CD14-positive monocyte (primary cell): ENCODE results near the gene LINC00632. TPM values are rescaled to one million over a fixed set of nuclear protein-coding genes. Genes with fewer than 3 reads are reported as not detected.

Source experiments
- DNase-seq, 3 donors: peaks; one replicate each; pipeline ENCODE4 v3.0.0-alpha.2; 2011 to 2022
- H2AFZ ChIP-seq: 2 replicates; pipeline ENCODE4 v1.6.0; 2012; ENCODE audit warnings: mild to moderate bottlenecking, low read depth, low read length, inconsistent platforms; ENCODE audit not compliant: insufficient read depth, poor library complexity, severe bottlenecking
- H3K27ac ChIP-seq, 2 donors: 1 replicate in 1 of 2; 2 replicates in 1 of 2; pipeline ENCODE4 v1.5.1; 2012 to 2013; ENCODE audit warnings: low read length in 2 of 2, control low read depth in 1 of 2, inconsistent platforms in 1 of 2, low read depth in 1 of 2, mild to moderate bottlenecking in 1 of 2
- H3K27me3 ChIP-seq, 2 donors: one replicate each; pipeline versions ENCODE4 v1.6.0 to v1.6.1; 2011 to 2013; ENCODE audit warnings: low read length in 2 of 2; ENCODE audit not compliant: control insufficient read depth in 2 of 2, insufficient read depth in 2 of 2
- H3K36me3 ChIP-seq, 2 donors: replicated peaks in 1 of 2; 1 replicate in 1 of 2; 2 replicates in 1 of 2; pipeline versions ENCODE4 v1.5.1 to v1.6.1; 2012 to 2013; ENCODE audit warnings: low read length in 2 of 2, control low read depth in 1 of 2, inconsistent platforms in 1 of 2, mild to moderate bottlenecking in 1 of 2; ENCODE audit not compliant: insufficient read depth in 2 of 2, control insufficient read depth in 1 of 2
- H3K4me1 ChIP-seq, 2 donors: 1 replicate in 1 of 2; 2 replicates in 1 of 2; pipeline versions ENCODE4 v1.5.1 to v1.6.1; 2012 to 2013; ENCODE audit warnings: low read length in 2 of 2, control low read depth in 1 of 2, inconsistent platforms in 1 of 2, mild to moderate bottlenecking in 1 of 2, moderate library complexity in 1 of 2; ENCODE audit not compliant: insufficient read depth in 2 of 2, control insufficient read depth in 1 of 2
- H3K4me2 ChIP-seq: replicated peaks from 2 replicates; pipeline ENCODE3; 2012; ENCODE audit warnings: low read length, moderate library complexity, mild to moderate bottlenecking; ENCODE audit not compliant: poor library complexity, severe bottlenecking; ENCODE audit errors: extremely low read depth
- H3K4me3 ChIP-seq, 3 experiments: fragments of 200-600 bp in 1 of 3; sonication (generic) in 1 of 3; replicated peaks in 1 of 3; 1 replicate in 2 of 3; 2 replicates in 1 of 3; pipeline ENCODE4 v1.5.1; 2011 to 2013; ENCODE audit warnings: low read length in 3 of 3, mild to moderate bottlenecking in 3 of 3, control low read depth in 2 of 3, low read depth in 2 of 3, inconsistent platforms in 1 of 3, moderate library complexity in 1 of 3
- H3K79me2 ChIP-seq: 2 replicates; pipeline ENCODE4 v1.6.0; 2012; ENCODE audit warnings: mild to moderate bottlenecking, control low read depth, inconsistent platforms, low read length, moderate library complexity; ENCODE audit not compliant: insufficient read depth
- H3K9ac ChIP-seq: 2 replicates; pipeline ENCODE4 v1.6.0; 2017; ENCODE audit warnings: low read length, mild to moderate bottlenecking; ENCODE audit not compliant: insufficient read depth, poor library complexity, severe bottlenecking
- H3K9me3 ChIP-seq, 2 donors: replicated peaks in 1 of 2; 1 replicate in 1 of 2; 2 replicates in 1 of 2; pipeline versions ENCODE4 v1.5.1 to v1.6.1; 2012 to 2013; ENCODE audit warnings: low read length in 2 of 2, control low read depth in 1 of 2; ENCODE audit not compliant: control insufficient read depth in 1 of 2, insufficient read depth in 1 of 2
- H4K20me1 ChIP-seq: 2 replicates; pipeline ENCODE4 v1.6.0; 2012; ENCODE audit warnings: mild to moderate bottlenecking, low read length, control low read depth, moderate library complexity; ENCODE audit not compliant: insufficient read depth
- H3K27ac Mint-ChIP-seq, 7 donors: one replicate each; pipeline ENCODE4 v1.8.0; 2020; ENCODE audit warnings: mild to moderate bottlenecking in 7 of 7, mixed read lengths in 7 of 7, moderate library complexity in 6 of 7, inconsistent platforms in 2 of 7
- H3K27me3 Mint-ChIP-seq, 3 donors: one replicate each; pipeline ENCODE4 v1.8.0; 2021 to 2022; ENCODE audit warnings: low read depth in 3 of 3, mild to moderate bottlenecking in 3 of 3, mixed read lengths in 3 of 3, moderate library complexity in 3 of 3, inconsistent platforms in 1 of 3
- H3K36me3 Mint-ChIP-seq, 2 donors: one replicate each; pipeline ENCODE4 v1.8.0; 2020; ENCODE audit warnings: mixed read lengths in 2 of 2, inconsistent platforms in 1 of 2, mild to moderate bottlenecking in 1 of 2
- H3K4me1 Mint-ChIP-seq: one replicate; pipeline ENCODE4 v1.8.0; 2020; ENCODE audit warnings: mild to moderate bottlenecking, mixed read lengths
- H3K4me3 Mint-ChIP-seq, 2 donors: one replicate each; pipeline ENCODE4 v1.8.0; 2020; ENCODE audit warnings: mild to moderate bottlenecking in 2 of 2, mixed read lengths in 2 of 2, moderate library complexity in 1 of 2
- H3K9me3 Mint-ChIP-seq, 7 donors: one replicate each; pipeline ENCODE4 v1.8.0; 2020 to 2022; ENCODE audit warnings: mixed read lengths in 7 of 7, mild to moderate bottlenecking in 6 of 7, moderate library complexity in 6 of 7, inconsistent platforms in 2 of 7
- WGBS: methylation state at CpG from one replicate; pipeline ENCODE4 v1.1.5; 2013; ENCODE audit warnings: missing lambda C conversion rate; ENCODE audit not compliant: insufficient coverage; 5-methylcytosine and 5-hydroxymethylcytosine counted together
- intact Hi-C, 2 donors: fragments of 100-400 bp; cut with micrococcal nuclease; formaldehyde crosslinking; loops; one replicate each; pipeline versions ENCODE4 v1.15.0 to v1.15.1; 2023
- polyA plus RNA-seq, 3 donors: library from polyadenylated mRNA; depleted of rRNA in 1 of 3; unstranded in 2 of 3; stranded (reverse) in 1 of 3; fragments of 300-500 nt in 2 of 3; fragments of >200 nt in 1 of 3; fragmentation: Illumina TruSeq in 2 of 3; gene quantifications; 1 replicate in 2 of 3; 2 replicates in 1 of 3; pipeline ENCODE4 v1.2.3, GENCODE V29; 2012 to 2021
- TF ChIP-seq, protein P1 (sequence below): fragments of 200-600 bp; IDR thresholded peaks from one replicate; pipeline ENCODE4 v1.8.0; 2022; ENCODE audit warnings: antibody characterized with exemption, mild to moderate bottlenecking

The LINC00632 gene
- polyA plus RNA-seq, 3 donors = not detected

DNA sequence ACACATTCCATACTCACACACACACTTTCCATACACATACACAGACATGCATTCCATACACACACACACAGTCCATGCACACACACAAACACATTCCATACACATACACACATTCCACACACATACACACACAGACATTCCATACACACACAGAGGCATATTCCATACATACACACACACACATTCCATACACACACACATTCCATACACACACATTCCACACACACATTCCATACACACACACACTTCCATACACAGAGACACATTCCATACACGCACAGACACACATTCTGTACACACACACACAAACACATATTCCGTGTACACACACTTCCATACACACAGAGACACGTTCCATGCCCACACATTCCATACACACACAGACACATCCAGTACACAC lies 14.8 kb downstream of the LINC00632 start:
- intact Hi-C loops = no loop called here
- Histone ChIP-seq H3K79me2 (no peaks in the 10 kb centered on the region), H3K4me1 (no peaks in the 10 kb centered on the region), H3K4me2 (no peak overlapping the region), H3K4me3 (no peak overlapping the region), H2AFZ (no peak overlapping the region), H4K20me1 (no peaks in the 10 kb centered on the region), H3K27me3 (no peaks in the 10 kb centered on the region), H3K27ac (no peak overlapping the region), H3K9ac (no peak overlapping the region), H3K36me3 (no peaks in the 10 kb centered on the region), H3K9me3 (no peaks in the 10 kb centered on the region)
- TF ChIP-seq, protein P1, sequence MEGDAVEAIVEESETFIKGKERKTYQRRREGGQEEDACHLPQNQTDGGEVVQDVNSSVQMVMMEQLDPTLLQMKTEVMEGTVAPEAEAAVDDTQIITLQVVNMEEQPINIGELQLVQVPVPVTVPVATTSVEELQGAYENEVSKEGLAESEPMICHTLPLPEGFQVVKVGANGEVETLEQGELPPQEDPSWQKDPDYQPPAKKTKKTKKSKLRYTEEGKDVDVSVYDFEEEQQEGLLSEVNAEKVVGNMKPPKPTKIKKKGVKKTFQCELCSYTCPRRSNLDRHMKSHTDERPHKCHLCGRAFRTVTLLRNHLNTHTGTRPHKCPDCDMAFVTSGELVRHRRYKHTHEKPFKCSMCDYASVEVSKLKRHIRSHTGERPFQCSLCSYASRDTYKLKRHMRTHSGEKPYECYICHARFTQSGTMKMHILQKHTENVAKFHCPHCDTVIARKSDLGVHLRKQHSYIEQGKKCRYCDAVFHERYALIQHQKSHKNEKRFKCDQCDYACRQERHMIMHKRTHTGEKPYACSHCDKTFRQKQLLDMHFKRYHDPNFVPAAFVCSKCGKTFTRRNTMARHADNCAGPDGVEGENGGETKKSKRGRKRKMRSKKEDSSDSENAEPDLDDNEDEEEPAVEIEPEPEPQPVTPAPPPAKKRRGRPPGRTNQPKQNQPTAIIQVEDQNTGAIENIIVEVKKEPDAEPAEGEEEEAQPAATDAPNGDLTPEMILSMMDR = no peak
- H3K9me3 Mint-ChIP-seq = no peaks in the 10 kb centered on the region
- no peak overlapping the region for H3K27ac Mint-ChIP-seq
- WGBS = 79% methylated on average over 2 of the region's 3 CpGs
- no peak overlapping the region for H3K4me3 Mint-ChIP-seq
- no peak for DNase-seq
- no peaks in the 10 kb centered on the region for H3K36me3 Mint-ChIP-seq
- H3K4me1 Mint-ChIP-seq = no peaks in the 10 kb centered on the region
- H3K27me3 Mint-ChIP-seq = no peaks in the 10 kb centered on the region

DNA sequence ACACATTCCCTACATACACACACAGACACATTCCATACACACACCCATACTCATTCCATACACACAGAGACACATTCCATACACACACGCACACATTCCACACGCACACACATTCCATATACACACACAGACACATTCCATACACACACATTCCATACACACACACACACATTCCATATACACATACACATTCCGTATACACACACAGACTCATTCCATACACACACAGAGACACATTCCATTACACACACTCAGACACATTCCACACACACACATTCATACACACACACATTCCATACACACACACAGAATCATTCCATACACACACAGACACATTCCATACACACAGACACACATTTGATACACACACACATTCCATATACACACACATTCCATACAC lies 15.2 kb downstream of the LINC00632 start:
- H3K27me3 ChIP-seq = no peaks in the 10 kb centered on the region
- H3K36me3 ChIP-seq = no peaks in the 10 kb centered on the region
- intact Hi-C loops = no loop called here
- H3K27ac ChIP-seq = no peak overlapping the region
- H3K4me3 Mint-ChIP-seq = no peak overlapping the region
- no peak overlapping the region for H3K4me3 ChIP-seq
- H3K4me1 ChIP-seq = no peaks in the 10 kb centered on the region
- no peaks in the 10 kb centered on the region for H3K79me2 ChIP-seq
- TF ChIP-seq, protein P1 = no peak
- H3K27me3 Mint-ChIP-seq = no peaks in the 10 kb centered on the region
- H3K4me2 ChIP-seq = no peak overlapping the region
- no peaks in the 10 kb centered on the region for H4K20me1 ChIP-seq
- H3K36me3 Mint-ChIP-seq = no peaks in the 10 kb centered on the region
- WGBS = 92% methylated on average over 3 of the region's 3 CpGs
- H3K9ac ChIP-seq = no peak overlapping the region
- H2AFZ ChIP-seq = no peak overlapping the region
- H3K4me1 Mint-ChIP-seq = no peaks in the 10 kb centered on the region
- H3K9me3 Mint-ChIP-seq = no peaks in the 10 kb centered on the region
- no peaks in the 10 kb centered on the region for H3K9me3 ChIP-seq
- DNase-seq = no peak
- H3K27ac Mint-ChIP-seq = no peak overlapping the region
